ENCODE measurements around the gene NAA35.
"Not testable (repeated sequence)": the region's sequence is repeated elsewhere in the genome, so short reads cannot be mapped to it uniquely, and the experiment has no call there.

The NAA35 gene

DNA sequence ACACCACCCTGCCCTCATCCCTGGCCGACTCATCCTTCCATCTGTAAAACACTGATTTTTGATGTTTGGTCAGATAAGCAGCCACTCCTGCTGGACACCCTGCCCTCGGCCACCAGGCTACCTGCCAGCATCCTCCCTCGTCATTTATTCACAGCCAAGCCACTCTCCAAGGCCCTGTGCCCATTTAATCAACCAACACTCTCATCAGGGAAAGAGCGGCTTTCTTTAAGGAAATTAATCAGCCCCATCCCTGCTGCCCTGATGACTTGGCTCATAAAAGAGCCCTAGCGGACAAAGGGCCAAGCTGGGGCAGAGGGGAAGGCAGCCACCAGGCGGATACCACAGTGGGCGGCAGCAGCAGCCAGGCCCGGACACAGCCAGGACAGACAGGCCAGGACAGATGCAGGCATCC is 106.0 kb downstream of the NAA35 start:
- Mint-ChIP-seq H3K27me3 (no peaks in the 10 kb centered on the region), H3K9me3 (peaks cover 0 to 5% of the 10 kb centered on the region in 2 donors), H3K27ac (no peak overlapping the region), H3K4me3 (no peak overlapping the region), H3K4me1 (no peaks in the 10 kb centered on the region), H3K36me3 (no peaks in the 10 kb centered on the region)
- DNase-seq: no peak
- ATAC-seq (replicated peaks): no peak

GRCh38 chr9:86047361-86047760 is 106.4 kb downstream of the NAA35 start:
- no peaks in the 10 kb centered on the region for H3K27me3 Mint-ChIP-seq
- no peak overlapping the region for H3K27ac Mint-ChIP-seq
- H3K4me3 Mint-ChIP-seq: no peak overlapping the region
- H3K36me3 Mint-ChIP-seq: no peaks in the 10 kb centered on the region
- no peak for DNase-seq
- H3K9me3 Mint-ChIP-seq: peaks cover 0 to 5% of the 10 kb centered on the region in 2 donors
- no peak for ATAC-seq (replicated peaks)
- no peaks in the 10 kb centered on the region for H3K4me1 Mint-ChIP-seq

DNA sequence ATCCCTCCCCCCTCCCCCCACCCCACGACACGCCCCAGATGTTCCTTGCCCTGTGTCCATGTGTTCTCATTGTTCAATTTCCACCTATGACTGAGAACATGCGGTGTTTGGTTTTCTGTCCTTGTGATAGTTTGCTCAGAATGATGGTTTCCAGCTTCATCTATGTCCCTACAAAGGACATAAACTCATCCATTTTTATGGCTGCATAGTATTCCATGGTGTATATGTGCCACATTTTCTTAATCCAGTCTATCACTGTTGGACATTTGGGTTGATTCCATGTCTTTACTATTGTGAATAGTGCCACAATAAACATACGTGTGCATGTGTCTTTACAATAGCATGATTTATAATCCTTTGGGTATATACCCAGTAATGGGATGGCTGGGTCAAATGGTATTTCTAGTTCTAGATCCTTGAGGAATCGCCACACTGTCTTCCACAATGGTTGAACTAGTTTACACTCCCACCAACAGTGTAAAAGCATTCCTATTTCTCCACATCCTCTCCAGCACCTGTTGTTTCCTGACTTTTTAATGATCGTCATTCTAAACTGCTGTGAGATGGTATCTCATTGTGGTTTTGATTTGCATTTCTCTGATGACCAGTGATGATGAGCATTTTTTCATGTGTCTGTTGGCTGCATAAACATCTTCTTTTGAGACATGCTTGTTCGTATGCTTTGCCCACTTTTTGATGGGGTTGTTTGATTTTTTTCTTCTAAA is 107.2 kb downstream of the NAA35 start:
- not testable (repeated sequence) for H3K27me3 Mint-ChIP-seq; H3K9me3 Mint-ChIP-seq; H3K27ac Mint-ChIP-seq; H3K4me3 Mint-ChIP-seq; H3K4me1 Mint-ChIP-seq; H3K36me3 Mint-ChIP-seq; DNase-seq; ATAC-seq (replicated peaks)

DNA sequence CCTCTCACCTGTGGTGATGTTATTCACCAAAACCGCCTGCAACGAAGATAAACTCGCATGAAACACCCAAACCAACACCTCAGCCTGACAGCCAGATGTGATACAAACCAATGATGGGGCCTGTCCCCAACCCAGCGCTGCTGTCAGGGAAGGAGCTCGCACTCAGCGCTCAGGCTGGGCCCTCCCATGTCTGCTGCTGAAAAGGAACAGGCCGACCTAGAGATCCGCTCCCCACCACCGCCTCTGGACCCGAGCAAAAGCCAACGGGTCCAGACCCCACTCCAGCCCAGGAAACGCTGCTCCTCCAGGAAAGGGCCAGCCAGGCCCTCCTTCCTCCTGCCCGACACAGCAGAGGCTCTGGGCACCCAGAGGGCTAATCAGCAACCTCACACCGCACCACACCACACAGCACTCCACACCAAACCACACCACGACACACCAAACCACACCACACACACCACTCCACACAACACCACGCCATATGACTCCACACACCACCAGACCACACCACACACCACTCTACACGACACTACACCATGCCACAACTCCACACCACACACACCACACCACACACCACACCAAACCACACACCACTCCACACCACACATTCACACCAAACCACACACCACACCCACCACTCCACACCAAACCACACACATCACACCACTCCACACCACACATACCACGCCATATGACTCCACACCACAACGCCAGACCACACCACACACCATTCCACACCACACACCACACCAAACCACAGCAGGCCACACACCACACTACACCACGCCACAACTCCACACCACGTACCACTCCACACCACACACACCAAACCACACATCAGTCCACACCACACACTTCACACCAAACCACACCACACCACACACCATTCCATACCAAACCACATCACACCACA is 111.9 kb downstream of the NAA35 start:
- H3K4me3 Mint-ChIP-seq: no peak overlapping the region
- H3K4me1 Mint-ChIP-seq: no peaks in the 10 kb centered on the region
- peaks cover 0 to 6% of the 10 kb centered on the region in 2 donors for H3K27me3 Mint-ChIP-seq
- no peak for ATAC-seq (replicated peaks)
- no peak for DNase-seq
- H3K9me3 Mint-ChIP-seq: peaks cover 0 to 2% of the 10 kb centered on the region in 2 donors
- no peak overlapping the region for H3K27ac Mint-ChIP-seq
- H3K36me3 Mint-ChIP-seq: no peaks in the 10 kb centered on the region

DNA sequence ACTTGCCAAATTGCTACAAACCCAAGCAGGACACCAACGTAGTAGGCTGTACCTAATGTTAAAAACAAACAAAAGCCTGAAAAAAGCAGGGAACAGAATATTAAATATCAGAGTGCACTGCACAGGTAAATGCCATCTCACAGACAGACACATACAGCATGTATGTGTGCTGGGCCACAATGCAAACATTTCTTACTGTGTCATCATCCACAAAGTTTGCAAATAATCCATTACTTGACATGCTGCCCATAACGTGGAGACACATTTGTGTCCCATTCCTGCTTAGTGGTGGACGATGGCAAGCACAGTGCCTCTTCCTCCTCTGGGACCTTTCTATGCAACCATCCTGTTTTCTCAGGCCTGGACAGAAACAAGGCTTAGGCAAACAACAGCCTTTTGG is 113.7 kb downstream of the NAA35 start:
- no peak for ATAC-seq (replicated peaks)
- Mint-ChIP-seq H3K27ac (no peak overlapping the region), H3K9me3 (no peaks in the 10 kb centered on the region), H3K36me3 (no peaks in the 10 kb centered on the region), H3K27me3 (peaks cover 7 to 12% of the 10 kb centered on the region in 2 donors), H3K4me3 (no peak overlapping the region), H3K4me1 (no peaks in the 10 kb centered on the region)
- no peak for DNase-seq

DNA sequence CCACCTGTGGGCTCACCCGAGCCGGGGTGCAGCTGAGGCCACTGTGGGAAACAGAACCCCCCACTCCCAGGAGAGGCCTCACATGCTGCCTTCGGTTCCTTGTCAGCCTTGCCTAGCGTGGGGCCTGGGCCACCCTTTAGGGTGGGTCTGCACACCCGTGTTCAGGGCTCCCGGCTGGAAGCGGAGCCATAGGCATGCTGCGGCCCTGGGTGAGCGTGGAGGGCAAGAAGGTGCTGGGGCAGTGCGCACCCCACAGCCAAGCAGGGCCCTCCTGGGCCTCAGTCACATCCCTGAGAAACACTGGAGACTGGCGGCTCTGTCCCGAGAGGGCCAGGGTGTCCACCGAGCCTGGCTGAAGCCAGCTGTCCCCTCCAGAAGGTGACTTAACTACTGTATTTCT is 116.5 kb downstream of the NAA35 start:
- no peaks in the 10 kb centered on the region for H3K9me3 Mint-ChIP-seq
- DNase-seq (no peak), ATAC-seq (replicated peaks) (no peak)
- H3K36me3 Mint-ChIP-seq: no peaks in the 10 kb centered on the region
- no peak overlapping the region for H3K4me3 Mint-ChIP-seq
- H3K27me3 Mint-ChIP-seq: peaks cover 16 to 21% of the 10 kb centered on the region in 2 donors
- no peaks in the 10 kb centered on the region for H3K4me1 Mint-ChIP-seq
- H3K27ac Mint-ChIP-seq: no peak overlapping the region

- Mint-ChIP-seq H3K9me3 (peaks cover 0 to 1% of the 10 kb centered on the region in 2 donors), H3K27me3 (peaks cover 19 to 27% of the 10 kb centered on the region in 2 donors), H3K4me1 (no peaks in the 10 kb centered on the region), H3K36me3 (no peaks in the 10 kb centered on the region), H3K27ac (no peak overlapping the region), H3K4me3 (no peak overlapping the region)
- DNase-seq (no peak), ATAC-seq (replicated peaks) (no peak)
Observed at GRCh38 chr9:86061972-86062739, 121.2 kb downstream of the NAA35 start.

DNA sequence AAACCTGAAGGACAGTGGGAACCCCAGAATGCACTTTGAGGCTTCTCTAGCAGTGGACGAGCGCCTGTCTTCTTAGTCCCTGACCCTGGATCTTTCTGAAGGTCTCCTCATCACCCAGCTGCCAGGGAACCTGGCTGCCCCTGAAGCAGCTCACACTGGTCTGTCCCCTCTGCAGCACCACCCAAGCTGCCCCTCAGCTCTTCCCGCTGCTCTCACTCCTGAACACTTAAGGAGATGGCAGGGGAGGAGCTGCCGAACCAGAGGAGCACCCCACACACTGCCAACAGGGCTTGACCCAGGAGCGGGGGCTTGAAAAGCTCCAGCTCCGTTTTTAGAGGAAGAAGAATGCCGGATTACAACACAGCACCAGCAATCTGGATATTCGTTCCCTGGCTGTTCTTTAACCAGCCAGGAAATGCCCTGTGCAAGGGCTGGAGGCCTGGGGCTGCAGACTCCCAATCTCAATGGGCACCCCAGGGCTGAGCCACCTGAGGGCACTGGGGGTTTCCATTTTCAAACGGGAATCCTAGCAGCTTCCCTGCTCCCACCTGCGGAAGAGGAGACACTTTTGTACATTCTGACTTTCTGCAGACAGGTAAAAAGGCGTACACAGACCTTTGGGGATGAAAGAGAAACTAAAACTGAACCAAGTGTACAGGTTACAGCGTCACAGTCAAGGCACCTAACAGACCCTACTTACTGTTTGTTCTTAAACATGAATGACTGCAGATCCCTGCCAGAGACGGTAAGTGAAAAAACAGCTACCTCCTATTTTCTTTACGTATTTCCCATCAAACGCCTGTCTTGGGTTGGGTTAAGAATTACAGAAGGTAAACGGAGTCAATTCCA is 122.1 kb downstream of the NAA35 start:
- ATAC-seq (replicated peaks) (no peak), DNase-seq (no peak)
- Mint-ChIP-seq H3K9me3 (peaks cover 0 to 1% of the 10 kb centered on the region in 2 donors), H3K27ac (no peak overlapping the region), H3K36me3 (no peaks in the 10 kb centered on the region), H3K4me3 (no peak overlapping the region), H3K4me1 (no peaks in the 10 kb centered on the region), H3K27me3 (peaks cover 19 to 27% of the 10 kb centered on the region in 2 donors)

DNA sequence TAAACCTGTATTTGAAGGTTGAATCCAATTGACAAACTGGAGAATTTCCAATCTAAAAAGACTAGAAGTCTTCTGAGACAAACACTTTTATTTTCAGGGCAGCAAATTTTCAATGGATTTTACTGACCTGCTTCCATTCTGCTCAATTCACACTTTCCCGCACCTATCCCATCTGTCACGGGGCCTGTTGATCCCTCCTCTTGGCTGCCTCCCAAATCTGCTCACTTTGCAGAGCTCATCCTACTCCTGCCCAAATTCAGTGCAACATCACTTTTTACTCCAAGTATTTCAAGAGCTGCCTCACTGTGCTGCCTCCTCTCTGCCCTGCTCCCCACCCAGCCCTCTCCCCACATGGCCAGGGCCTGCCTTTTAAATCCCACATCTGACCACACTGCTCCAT is 123.3 kb downstream of the NAA35 start:
- Mint-ChIP-seq H3K27me3 (peaks cover 15 to 24% of the 10 kb centered on the region in 2 donors), H3K27ac (no peak overlapping the region), H3K36me3 (no peaks in the 10 kb centered on the region), H3K9me3 (peaks cover 0 to 1% of the 10 kb centered on the region in 2 donors), H3K4me1 (no peaks in the 10 kb centered on the region), H3K4me3 (no peak overlapping the region)
- ATAC-seq (replicated peaks) (no peak), DNase-seq (no peak)

DNA sequence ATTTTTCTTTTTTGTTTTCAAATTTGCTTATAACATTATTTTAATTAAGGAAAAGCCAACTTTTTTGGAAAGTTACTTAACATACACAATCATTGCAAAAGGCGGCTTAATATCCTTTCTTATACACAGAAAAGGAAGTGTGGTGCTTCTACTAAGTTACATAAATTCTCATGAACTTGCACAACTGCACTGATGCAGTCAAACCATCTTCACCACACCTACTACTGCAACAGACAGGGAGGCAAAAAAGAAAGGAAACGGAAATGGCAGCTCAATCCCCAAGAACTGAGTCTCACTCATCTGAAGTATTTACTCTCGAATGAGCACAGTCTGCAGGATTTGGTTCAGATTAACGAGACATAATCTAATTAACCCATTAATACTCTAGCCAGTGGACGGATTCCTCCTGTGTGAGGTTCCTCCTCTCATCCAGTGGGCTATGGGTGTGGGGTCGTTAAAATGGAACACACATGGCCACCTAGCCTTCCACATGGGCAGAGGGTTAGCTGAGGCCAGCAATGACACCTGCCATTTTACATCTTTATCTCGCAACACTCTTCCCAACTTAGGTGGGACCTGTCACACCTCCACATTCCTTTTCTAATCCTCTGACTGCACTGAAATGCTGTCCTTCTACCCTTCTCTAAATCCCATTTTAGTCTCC is 128.4 kb downstream of the NAA35 start:
- Mint-ChIP-seq H3K36me3 (no peaks in the 10 kb centered on the region), H3K27me3 (peaks cover 4 to 11% of the 10 kb centered on the region in 2 donors), H3K4me1 (no peaks in the 10 kb centered on the region), H3K27ac (no peak overlapping the region), H3K4me3 (no peak overlapping the region), H3K9me3 (peaks cover 0 to 1% of the 10 kb centered on the region in 2 donors)
- DNase-seq: no peak
- ATAC-seq (replicated peaks): no peak
